ENCODE data around the gene NAA15.
"Not testable (repeated sequence)": the region's sequence is repeated elsewhere in the genome, so short reads cannot be mapped to it uniquely, and the experiment has no call there.

The NAA15 gene

DNA sequence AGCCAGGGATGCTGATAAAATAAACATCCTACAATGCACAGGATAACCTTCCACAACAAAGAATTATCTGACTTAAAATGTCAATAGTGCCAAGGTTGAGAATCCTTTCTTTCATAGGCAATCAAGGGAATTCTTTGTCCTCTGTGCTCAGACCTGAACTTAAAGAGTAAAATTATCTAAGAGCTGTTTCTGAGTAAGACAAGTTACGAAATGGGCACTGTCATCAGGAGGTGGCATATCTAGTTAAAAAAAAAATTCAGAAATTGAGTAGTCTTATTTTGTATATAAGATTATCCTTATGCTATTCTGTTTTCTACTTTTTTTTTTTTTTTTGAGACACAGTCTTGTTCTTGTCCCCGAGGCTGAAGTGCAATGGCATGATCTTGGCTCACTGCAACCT, 149.3 kb downstream of the NAA15 start:
- DNase-seq (ENCODE audit: low spot score): peak; percentile 31

- no peak for DNase-seq (ENCODE audit: low spot score)
These were observed 150.7 kb downstream of the NAA15 start for GRCh38 chr4:139451997-139452396.

GRCh38 chr4:139453041-139453370, 151.7 kb downstream of the NAA15 start:
- DNase-seq (ENCODE audit: low spot score): peak; percentile 54

DNA sequence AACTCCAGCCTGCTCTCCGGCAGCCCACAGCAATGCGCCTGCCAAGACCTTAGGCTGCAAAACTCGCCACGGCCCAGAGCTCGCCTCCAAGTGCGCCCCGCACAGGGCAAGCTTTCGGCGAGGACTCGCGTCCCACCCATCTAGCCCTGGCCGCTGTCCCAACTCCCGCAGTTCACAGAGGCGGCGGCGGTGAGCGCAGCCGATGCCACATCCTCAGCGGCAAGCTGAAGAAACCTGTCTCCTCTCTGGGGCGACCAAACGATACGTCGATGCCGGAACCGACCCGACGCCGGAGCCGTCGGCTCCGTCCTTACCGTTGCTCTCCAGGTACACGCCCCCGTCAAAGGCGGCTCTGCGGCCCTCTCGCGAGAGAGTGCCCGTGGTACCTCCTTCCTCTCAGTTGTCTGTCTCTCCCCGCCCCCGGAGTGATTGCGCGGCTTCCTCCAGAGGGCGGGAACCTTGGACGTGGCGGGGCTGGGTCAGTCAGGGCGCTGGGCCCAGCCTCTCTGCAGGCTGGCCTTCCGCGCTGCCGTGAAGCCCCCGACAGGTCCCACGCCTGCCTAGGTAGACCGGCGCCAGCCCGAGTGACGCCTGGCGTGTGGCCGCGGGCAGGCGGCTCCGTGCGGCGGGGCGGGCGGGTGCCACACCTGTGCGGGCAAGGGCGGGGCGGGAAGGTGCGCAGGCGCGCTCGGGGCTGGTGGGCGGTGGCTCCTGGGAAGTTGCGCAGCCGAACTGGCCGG, 152.2 kb downstream of the NAA15 start:
- peak; percentile 96 for DNase-seq (ENCODE audit: low spot score)

GRCh38 chr4:139454111-139455045, 153.1 kb downstream of the NAA15 start, which contains the start of gene RAB33B:
Gene RAB33B, plus strand, starts transcription at chr4:139454121. Its CDS starts 75 bp downstream, at chr4:139454196.
- peak; percentile 86 for DNase-seq (ENCODE audit: low spot score)

DNA sequence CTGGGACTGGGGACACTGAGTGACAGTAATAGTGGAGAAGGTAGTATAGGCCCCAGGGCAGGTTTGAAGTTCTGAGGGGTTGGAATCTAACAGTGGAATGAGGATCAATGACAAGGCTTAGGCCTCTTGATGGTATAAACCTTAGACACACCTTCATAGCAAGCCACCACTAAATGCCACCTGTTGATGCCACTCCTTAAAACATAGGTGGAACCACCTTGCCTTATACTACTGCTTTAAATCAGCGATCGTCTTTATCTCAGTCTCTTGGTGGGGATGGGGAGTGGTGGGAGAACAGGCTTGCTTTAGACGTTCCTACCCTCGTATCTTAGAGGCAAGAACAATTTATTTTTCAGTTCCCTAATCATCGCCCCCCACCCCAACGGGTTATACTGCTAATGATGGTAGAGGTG, 153.8 kb downstream of the NAA15 start:
- no peak for DNase-seq (ENCODE audit: low spot score)

DNA sequence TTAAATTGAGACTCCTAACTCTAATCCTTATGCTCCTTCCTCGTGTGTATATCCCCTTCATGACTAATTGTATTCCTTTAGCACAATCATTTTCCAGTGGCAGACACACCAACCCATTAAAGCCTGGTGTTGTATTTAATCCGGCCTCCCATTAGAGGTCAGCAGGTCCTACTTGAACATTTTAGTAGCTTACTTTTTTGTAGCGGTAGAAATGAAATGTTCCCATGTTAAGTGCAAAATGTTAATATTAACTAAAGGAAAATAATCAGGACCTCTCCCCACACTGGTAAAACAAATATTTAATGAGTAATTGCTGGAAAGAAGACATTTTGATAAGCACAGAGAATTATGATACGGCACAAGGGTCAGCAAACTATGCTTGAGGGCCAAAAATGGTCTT, 156.0 kb downstream of the NAA15 start:
- no peak for DNase-seq (ENCODE audit: low spot score)

- no peak for DNase-seq (ENCODE audit: low spot score)
These were observed 157.2 kb downstream of the NAA15 start for GRCh38 chr4:139458543-139458942.

DNA sequence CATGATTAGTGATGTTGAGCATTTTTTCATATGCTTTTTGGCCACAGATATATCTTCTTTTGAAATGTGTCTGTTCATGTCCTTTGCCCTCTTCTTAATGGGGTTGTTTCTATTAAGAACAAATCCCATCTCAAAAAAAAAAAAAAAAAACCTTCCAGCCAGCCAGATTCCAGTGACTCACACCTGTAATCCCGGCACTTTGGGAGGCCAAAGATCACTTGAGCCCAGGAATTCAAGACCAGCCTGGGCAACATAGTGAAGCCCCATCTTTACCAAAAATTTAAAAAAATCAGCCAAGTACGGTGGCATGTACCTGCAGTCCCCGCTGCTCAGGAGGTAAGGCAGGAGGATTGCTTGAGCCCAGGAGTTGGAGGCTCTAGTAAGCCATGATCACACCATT, 157.7 kb downstream of the NAA15 start:
- DNase-seq (ENCODE audit: low spot score): no peak

DNA sequence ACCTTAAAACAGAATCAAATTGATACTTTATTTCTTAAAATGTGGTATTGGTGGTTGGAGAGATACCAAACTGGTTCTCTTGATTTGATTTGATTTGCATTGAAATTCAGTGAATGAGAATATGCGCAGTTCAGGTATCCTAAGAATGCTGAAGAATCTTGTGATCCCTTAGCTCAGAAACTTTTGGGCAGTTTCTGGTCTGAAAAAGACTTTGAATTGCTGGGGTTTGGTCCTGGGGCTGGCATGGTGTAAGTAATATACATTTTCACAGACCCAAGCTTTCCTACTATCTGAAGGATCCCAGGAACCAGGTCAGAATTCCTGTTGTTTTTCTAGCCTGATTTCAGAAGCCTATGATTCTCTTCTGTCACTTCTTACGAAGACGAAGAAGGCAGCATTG, 159.3 kb downstream of the NAA15 start:
- no peak for DNase-seq (ENCODE audit: low spot score)

DNA sequence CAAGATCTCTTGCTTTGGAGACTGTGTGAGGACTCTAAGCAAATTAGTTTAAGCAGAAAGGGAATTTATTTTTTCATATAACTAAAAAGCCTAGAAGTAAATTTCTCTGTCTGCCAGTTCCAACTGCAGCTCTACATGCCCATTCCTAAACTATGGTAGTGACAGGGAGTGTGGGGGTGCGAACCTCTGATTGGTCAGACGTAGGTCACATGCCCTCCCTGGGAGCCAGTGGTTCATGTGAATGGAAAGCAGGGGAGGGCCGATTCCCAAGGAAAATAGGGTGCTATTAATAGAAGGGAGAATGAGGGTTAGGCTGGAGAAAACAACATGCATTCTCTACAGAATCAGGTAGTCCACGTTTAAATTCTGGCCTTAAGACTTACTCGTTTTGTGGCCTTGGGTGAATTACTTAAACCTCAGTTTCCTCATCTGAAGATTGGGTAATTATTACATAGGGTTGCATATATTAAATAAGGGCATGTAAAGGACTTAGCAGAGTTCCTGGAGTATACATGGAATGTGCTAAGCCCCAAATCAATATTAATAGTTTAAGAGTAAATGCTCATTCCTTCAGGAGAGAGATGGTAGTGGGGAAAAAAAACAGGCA, 159.8 kb downstream of the NAA15 start:
- no peak for DNase-seq (ENCODE audit: low spot score)

DNA sequence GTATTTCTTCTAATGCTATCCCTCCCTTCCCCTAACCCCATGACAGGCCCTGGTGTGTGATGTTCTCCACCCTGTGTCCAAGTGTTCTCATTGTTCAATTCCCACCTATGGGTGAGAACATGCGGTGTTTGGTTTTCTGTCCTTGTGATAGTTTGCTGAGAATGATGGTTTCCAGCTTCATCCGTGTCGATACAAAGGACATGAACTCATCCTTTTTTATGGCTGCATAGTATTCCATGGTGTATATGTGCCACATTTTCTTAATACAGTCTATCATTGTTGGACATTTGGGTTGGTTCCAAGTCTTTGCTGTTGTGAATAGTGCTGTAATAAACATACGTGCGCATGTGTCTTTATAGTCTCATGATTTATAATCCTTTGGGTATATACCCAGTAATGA, 163.2 kb downstream of the NAA15 start:
- not testable (repeated sequence) for DNase-seq (ENCODE audit: low spot score)

DNA sequence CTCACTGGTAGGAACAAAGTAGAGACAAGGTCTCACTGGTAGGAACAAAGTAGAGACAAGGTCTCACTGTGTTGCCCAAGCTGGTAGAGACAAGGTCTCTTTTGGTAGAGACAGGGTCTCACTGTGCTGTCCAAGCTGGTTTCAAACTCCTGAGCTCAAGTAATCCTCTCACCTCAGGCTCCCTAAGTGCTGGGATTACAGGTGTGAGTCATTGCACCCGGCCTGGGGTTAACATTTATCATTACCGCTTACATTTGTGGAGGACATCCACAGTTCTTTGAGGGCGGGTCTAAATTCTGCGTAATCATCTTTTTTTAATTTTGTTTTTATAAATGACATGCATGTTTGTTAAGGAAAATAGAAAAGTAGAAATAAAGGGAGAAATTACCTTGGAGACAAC, 164.6 kb downstream of the NAA15 start:
- DNase-seq (ENCODE audit: low spot score): no peak

GRCh38 chr4:139468756-139469155, 167.5 kb downstream of the NAA15 start:
- DNase-seq (ENCODE audit: low spot score): not testable (repeated sequence)

GRCh38 chr4:139469216-139469615, 167.9 kb downstream of the NAA15 start:
- no peak for DNase-seq (ENCODE audit: low spot score)

Data from COLO829 (cell line).